Stimulated activated CD8-positive, alpha-beta memory T cell treated with anti-CD3 and anti-CD28 coated beads, Interleukin-4, amount 100 ng/mL, for 24 hours (primary cell): ENCODE measurements around the gene PPFIA2.
"Not testable (repeated sequence)": the region's sequence is repeated elsewhere in the genome, so short reads cannot be mapped to it uniquely, and the experiment has no call there.

Experiments used
- DNase-seq: peaks from one replicate; pipeline ENCODE4 v3.0.0-alpha.2; 2020; ENCODE audit warnings: low read depth

The PPFIA2 gene

GRCh38 chr12:81261508-81262207 lies 497.5 kb downstream of the PPFIA2 start:
- DNase-seq = no peak

GRCh38 chr12:81259360-81259759 lies 499.8 kb downstream of the PPFIA2 start:
- DNase-seq = no peak

- no peak for DNase-seq
These were observed 501.1 kb downstream of the PPFIA2 start for GRCh38 chr12:81257947-81258551.

GRCh38 chr12:81255947-81256346 lies 503.2 kb downstream of the PPFIA2 start:
- DNase-seq = no peak

- DNase-seq = no peak
These were observed 503.7 kb downstream of the PPFIA2 start for GRCh38 chr12:81255456-81255855.

- no peak for DNase-seq
These were observed 505.8 kb downstream of the PPFIA2 start for GRCh38 chr12:81253360-81253759.

- DNase-seq = no peak
These were observed 506.9 kb downstream of the PPFIA2 start for GRCh38 chr12:81252228-81252627.

- DNase-seq = no peak
These were observed 509.2 kb downstream of the PPFIA2 start for GRCh38 chr12:81249976-81250375.

GRCh38 chr12:81245907-81246570 lies 513.1 kb downstream of the PPFIA2 start:
- DNase-seq = no peak

GRCh38 chr12:81245458-81245857 lies 513.7 kb downstream of the PPFIA2 start:
- no peak for DNase-seq

- DNase-seq = no peak
These were observed 527.4 kb downstream of the PPFIA2 start for GRCh38 chr12:81231574-81232368.

- no peak for DNase-seq
These were observed 529.4 kb downstream of the PPFIA2 start for GRCh38 chr12:81229759-81230158.

- DNase-seq = no peak
These were observed 534.5 kb downstream of the PPFIA2 start for GRCh38 chr12:81224626-81225025.

GRCh38 chr12:81222846-81223592 lies 536.1 kb downstream of the PPFIA2 start:
- no peak for DNase-seq

- DNase-seq = no peak
These were observed 537.5 kb downstream of the PPFIA2 start for GRCh38 chr12:81221681-81222080.

- DNase-seq = no peak
These were observed 542.4 kb downstream of the PPFIA2 start for GRCh38 chr12:81216739-81217138.

- DNase-seq = no peak
These were observed 546.0 kb downstream of the PPFIA2 start for GRCh38 chr12:81212996-81213696.

- no peak for DNase-seq
These were observed 547.8 kb downstream of the PPFIA2 start for GRCh38 chr12:81211306-81211705.

- not testable (repeated sequence) for DNase-seq
These were observed 549.4 kb downstream of the PPFIA2 start for GRCh38 chr12:81209772-81210225.

GRCh38 chr12:81209012-81209411 lies 550.1 kb downstream of the PPFIA2 start:
- DNase-seq = no peak
